SK-N-SH treated with all-trans-retinoic acid at 6 μM for 48 hours (cell line): ENCODE results near the gene ZNF398.

Experiments
- CSDC2 ChIP-seq: fragments of 250-450 bp; sonication (Bioruptor Pico); IDR thresholded peaks from 2 replicates; pipeline ENCODE4 v1.5.0; 2020; ENCODE audit warnings: mild to moderate bottlenecking, moderate library complexity
- RARB ChIP-seq: fragments of 250-450 bp; sonication (Bioruptor Pico); IDR thresholded peaks from 2 replicates; pipeline ENCODE4 v1.8.0; 2021; ENCODE audit warnings: mild to moderate bottlenecking, moderate library complexity
- ZC3H10 ChIP-seq: fragments of 250-450 bp; sonication (Bioruptor Pico); IDR thresholded peaks from 2 replicates; pipeline ENCODE4 v1.5.1; 2021; ENCODE audit warnings: mild to moderate bottlenecking, moderate library complexity

GRCh38 chr7:149229526-149229925 lies 82.3 kb downstream of the ZNF398 start:
- no peak for TF ChIP-seq ZC3H10 (CRISPR knock-in tag)
- no peak for TF ChIP-seq CSDC2
- TF ChIP-seq RARB (CRISPR knock-in tag) = no peak
